Activated CD8-positive, alpha-beta memory T cell treated with anti-CD3 and anti-CD28 coated beads, Interleukin-2, amount 50 U/mL, for 48 hours (primary cell): Measurements from ENCODE around the gene HOXB8.

ENCODE experiments used
- DNase-seq: peaks from one replicate; pipeline ENCODE4 v3.0.0-alpha.2; 2020

HOXB8 gene

GRCh38 chr17:48567209-48567608 lies 47.9 kb downstream of the HOXB8 start:
- DNase-seq: no peak

- DNase-seq: no peak
Observed at GRCh38 chr17:48566717-48567116, 48.4 kb downstream of the HOXB8 start.

- DNase-seq: no peak
Observed at GRCh38 chr17:48565925-48566710, 49.0 kb downstream of the HOXB8 start.

- DNase-seq: no peak
Observed at GRCh38 chr17:48565022-48565554, 50.0 kb downstream of the HOXB8 start.

GRCh38 chr17:48564188-48565021 lies 50.7 kb downstream of the HOXB8 start:
- no peak for DNase-seq

GRCh38 chr17:48563867-48564187 lies 51.3 kb downstream of the HOXB8 start:
- no peak for DNase-seq

GRCh38 chr17:48563385-48563838 lies 51.7 kb downstream of the HOXB8 start:
- DNase-seq: no peak

GRCh38 chr17:48562934-48563333 lies 52.2 kb downstream of the HOXB8 start:
- no peak for DNase-seq
